HUES48 (cell line): ENCODE measurements around the gene LZTFL1.

Source experiments
- H3K27ac ChIP-seq: one replicate; pipeline ENCODE4 v1.7.0; 2013; ENCODE audit warnings: low read depth, low read length, inconsistent platforms
- H3K27me3 ChIP-seq: 2 replicates; pipeline ENCODE4 v1.6.1; 2013; ENCODE audit warnings: mild to moderate bottlenecking, low read length; ENCODE audit not compliant: control insufficient read depth, insufficient read depth
- H3K36me3 ChIP-seq: 2 replicates; pipeline ENCODE4 v1.6.1; 2013; ENCODE audit warnings: low read length; ENCODE audit not compliant: control insufficient read depth, insufficient read depth
- H3K4me1 ChIP-seq: 2 replicates; pipeline ENCODE4 v1.6.1; 2013; ENCODE audit warnings: mild to moderate bottlenecking, low read length; ENCODE audit not compliant: control insufficient read depth, insufficient read depth
- H3K4me3 ChIP-seq: 2 replicates; pipeline ENCODE4 v1.5.1; 2013; ENCODE audit warnings: mild to moderate bottlenecking, low read depth, low read length
- H3K9ac ChIP-seq: 2 replicates; pipeline ENCODE4 v1.6.1; 2013; ENCODE audit warnings: mild to moderate bottlenecking, low read depth, low read length, moderate library complexity
- H3K9me3 ChIP-seq: 2 replicates; pipeline ENCODE4 v1.6.1; 2013; ENCODE audit warnings: low read length; ENCODE audit not compliant: control insufficient read depth, insufficient read depth

The LZTFL1 gene

DNA sequence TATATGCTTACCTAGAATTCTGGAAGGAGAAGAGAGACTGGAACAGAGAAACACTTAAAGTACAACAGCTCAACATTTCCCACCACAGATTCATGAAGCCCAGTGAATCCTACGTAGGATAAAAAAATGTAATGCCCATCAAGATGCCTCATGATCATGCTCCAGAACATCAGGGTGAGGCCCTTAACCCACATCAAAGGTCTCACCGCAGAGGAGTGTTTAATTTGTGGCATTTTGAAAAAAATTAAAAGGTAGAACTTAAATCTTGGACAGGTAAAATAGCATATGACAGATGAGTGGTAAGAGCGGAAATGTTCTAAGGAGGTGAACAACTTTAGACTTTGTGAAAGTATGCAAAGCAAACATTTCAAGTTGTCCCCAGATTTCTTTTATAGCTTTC, 35.8 kb downstream of the LZTFL1 start:
- H3K4me1 ChIP-seq = no peaks in the 10 kb centered on the region
- H3K36me3 ChIP-seq = no peaks in the 10 kb centered on the region
- H3K27ac ChIP-seq = no peak overlapping the region
- H3K9me3 ChIP-seq = no peaks in the 10 kb centered on the region
- H3K4me3 ChIP-seq = no peak overlapping the region
- no peak overlapping the region for H3K9ac ChIP-seq
- no peaks in the 10 kb centered on the region for H3K27me3 ChIP-seq

DNA sequence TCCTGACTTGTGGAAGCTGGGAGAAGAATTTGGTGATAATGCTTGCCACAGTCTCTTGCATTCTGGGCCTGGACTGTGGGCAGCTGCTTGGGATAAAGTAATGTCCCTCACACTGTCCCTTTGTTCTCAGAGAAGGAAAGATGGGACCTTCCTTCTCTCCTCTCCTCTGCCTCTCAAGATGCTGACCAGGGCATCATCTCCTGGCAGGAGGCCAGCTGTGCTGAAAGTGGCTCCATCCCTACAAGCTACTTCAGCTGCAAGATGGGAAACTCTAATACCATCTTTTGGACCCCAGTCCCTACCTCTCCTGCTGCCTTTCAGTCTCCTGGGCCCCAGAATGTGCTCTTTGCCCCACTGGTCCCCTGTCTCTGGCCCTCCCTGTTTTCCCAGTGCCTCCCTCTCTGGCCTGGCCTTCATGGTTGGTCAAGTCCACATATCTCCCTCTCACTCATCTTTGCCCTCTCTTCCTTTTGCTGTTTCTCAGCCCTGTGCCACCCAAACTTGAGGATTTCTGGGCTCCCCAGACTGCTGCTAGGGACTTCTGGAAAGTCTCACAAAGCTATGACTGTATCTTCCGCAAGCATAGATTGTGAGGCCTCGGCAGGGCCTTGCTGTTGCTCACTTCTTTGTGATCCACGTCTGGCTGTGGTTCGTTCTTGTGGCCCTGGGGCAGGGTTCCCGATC, 38.5 kb downstream of the LZTFL1 start:
- no peaks in the 10 kb centered on the region for H3K9me3 ChIP-seq
- H3K27ac ChIP-seq = no peak overlapping the region
- no peaks in the 10 kb centered on the region for H3K36me3 ChIP-seq
- no peak overlapping the region for H3K9ac ChIP-seq
- no peaks in the 10 kb centered on the region for H3K4me1 ChIP-seq
- peaks cover 9% of the 10 kb centered on the region for H3K27me3 ChIP-seq
- no peak overlapping the region for H3K4me3 ChIP-seq

DNA sequence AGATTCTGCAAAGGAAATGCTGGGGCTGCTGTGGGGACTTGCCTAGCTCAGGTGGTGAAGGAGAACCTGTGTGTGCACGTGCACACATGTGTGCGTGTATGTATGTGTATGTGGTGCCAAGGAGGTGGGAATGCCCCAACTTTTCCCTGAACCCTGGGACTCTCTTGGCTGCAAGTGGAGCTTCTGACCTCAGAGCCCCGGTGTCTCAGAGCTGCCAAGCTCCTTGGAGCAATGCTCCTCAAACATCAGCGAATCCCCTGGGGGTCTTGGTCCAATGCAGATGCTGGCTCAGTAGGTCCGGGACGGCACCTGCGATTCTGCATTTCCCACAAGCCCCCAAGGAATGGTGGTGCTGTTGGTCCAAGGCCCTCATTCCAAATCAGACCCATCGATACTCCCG, 39.8 kb downstream of the LZTFL1 start:
- Histone ChIP-seq H3K4me3 (no peak overlapping the region), H3K9ac (no peak overlapping the region), H3K36me3 (no peaks in the 10 kb centered on the region), H3K27me3 (peaks cover 22% of the 10 kb centered on the region), H3K27ac (no peak overlapping the region), H3K4me1 (no peaks in the 10 kb centered on the region), H3K9me3 (no peaks in the 10 kb centered on the region)

DNA sequence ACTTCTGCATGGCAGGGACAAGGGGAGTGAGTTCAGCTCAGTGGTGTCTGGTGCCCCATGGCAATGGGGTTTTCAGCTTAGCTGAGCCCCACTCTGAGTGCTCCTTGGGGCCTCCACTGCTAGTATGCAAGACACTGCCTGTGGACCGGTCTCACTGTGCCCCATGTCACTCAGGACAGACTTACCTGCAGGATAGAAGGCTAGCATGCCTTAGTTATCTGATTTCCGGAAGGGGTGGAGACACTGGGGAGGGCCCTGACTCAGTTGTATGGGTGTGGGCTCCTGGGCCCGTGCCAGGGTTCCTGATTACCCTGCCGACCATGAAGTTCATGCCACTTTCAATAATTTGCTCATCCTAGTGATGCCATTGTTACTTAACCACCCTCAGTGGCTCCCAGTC, 41.3 kb downstream of the LZTFL1 start:
- H3K27me3 ChIP-seq = peaks cover 37% of the 10 kb centered on the region

DNA sequence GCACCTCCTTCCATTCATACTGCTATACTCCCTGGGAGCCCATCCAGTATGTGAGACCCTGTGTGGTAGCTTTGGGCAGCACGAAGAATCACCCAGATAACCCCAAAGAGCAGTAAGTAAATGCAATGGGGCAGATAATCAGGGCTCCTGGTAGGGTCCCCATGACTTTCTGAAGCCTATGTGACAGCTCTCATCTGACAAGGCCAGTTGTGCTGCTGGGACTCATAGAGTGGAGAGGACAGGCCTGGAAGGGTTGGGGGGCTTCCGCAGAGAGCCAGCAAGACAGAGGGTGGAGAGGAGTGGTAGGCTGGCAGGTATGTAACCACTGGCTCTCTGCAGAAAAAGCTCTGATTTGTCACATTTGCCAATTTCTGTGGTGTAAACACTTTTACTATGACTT, 42.3 kb downstream of the LZTFL1 start:
- no peak overlapping the region for H3K4me3 ChIP-seq
- H3K9me3 ChIP-seq = no peaks in the 10 kb centered on the region
- H3K4me1 ChIP-seq = peaks cover 5% of the 10 kb centered on the region; the same call in 1 of the 2 replicates
- H3K27ac ChIP-seq = no peak overlapping the region
- no peak overlapping the region for H3K9ac ChIP-seq
- H3K27me3 ChIP-seq = peaks cover 47% of the 10 kb centered on the region
- H3K36me3 ChIP-seq = no peaks in the 10 kb centered on the region

More for the DNA sequence above, 41.3 kb downstream of the LZTFL1 start:
- Histone ChIP-seq H3K4me3 (no peak overlapping the region), H3K27ac (no peak overlapping the region), H3K9ac (no peak overlapping the region), H3K9me3 (no peaks in the 10 kb centered on the region), H3K4me1 (peaks cover 2% of the 10 kb centered on the region; the same call in 1 of the 2 replicates), H3K36me3 (no peaks in the 10 kb centered on the region)

DNA sequence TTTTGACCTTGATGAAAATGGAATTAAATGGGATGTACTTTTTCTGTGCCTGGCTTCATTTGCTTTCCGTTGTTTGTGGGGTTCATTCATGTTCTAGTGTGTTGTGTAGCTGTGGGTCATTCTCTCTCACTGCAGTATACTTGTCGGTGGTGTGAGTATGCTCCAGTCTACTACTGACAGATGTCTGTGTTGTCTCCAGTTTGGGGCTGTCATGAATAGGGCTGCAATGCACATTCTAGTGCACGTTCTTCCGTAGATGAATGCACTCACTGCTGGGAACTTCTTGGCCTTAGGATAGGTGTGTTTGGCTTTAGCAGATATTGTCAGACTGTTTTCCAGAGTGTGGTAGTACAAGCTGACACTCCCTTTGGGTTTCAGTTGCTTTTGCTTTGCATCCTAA, 43.9 kb downstream of the LZTFL1 start:
- H3K36me3 ChIP-seq = no peaks in the 10 kb centered on the region
- peaks cover 5% of the 10 kb centered on the region; the same call in 1 of the 2 replicates for H3K4me1 ChIP-seq
- H3K27ac ChIP-seq = no peak overlapping the region
- peaks cover 62% of the 10 kb centered on the region for H3K27me3 ChIP-seq
- no peaks in the 10 kb centered on the region for H3K9me3 ChIP-seq
- no peak overlapping the region for H3K4me3 ChIP-seq
- H3K9ac ChIP-seq = no peak overlapping the region

DNA sequence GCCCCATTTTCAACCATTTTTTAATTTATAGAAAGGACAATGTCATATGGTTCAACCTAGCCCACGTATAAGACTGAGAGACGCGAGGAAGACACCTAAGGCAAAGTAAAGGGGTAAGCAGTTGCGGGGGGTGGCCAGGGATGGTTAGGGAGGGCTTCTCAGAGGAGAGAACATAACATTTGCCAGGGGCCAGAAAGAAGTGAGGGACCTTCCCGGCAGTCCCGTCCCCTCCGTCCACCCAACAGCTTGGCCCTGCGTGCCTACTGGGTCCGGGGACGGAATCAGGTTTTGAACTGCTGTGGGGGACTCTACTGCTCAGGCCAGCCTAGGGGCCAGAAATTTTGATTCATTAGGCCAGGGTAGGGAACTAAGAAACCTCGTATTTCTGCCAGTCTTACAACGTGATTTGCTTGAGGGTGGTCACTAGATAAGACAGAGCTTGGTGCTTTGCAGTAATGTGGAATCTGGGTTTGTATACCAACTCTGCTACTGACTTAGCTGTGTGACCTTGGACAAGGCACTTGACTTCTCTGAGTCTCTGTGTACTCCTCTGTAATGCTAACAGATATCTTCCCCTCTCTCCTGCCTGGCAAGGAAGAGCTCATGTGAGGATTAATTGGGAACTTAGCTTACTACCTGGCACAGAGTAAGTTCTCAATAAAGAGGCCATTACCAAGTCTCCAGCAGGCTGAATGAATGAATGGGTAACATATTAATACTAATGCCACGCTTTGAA, 44.8 kb downstream of the LZTFL1 start:
- H3K27me3 ChIP-seq = peaks cover 68% of the 10 kb centered on the region
- H3K4me3 ChIP-seq = peak overlapping the region; percentile 70
- H3K9ac ChIP-seq = no peak overlapping the region

DNA sequence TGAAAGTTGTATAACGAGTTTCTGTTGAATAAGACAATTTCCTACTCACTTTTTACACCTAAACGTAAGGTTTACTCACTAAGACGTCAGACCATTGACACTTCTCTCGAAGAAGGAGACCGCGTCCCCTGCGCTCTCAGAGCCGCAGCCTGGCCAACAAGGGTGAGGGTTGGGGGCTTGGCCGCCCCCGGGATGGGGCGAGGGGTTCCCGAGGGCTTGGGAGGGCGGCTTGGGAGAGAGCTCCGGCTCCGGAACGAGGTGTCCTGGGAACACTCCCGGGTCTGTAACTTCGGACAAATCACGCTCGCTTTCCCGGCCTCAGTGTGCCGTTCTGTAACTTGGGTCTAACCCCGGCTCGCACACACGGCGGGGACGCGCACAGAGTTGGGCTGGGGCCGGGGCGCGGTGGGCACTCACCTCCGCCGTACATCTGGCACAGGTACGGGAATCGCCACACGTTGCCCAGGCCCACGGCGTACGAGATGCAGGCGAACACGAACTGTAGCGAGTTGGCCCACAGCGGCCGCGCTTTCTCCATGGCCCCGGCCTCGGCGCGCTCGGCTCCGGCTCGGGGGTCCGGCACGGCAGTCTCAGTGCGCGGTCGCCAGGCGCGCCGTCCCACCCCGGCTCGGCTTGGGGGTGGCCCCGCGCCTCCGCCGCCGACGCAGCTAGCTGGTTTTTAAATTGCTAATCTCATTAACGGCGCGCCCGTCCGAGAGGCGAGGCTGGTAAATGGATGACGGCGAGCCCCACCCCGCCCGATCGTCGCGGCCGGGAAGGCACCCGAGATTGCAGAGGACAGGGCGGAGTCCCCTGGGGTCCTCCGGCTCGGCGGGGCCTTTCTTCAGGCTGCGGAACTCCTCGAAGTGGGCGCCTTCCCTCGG, 45.8 kb downstream of the LZTFL1 start, which contains the start of gene SLC6A20:
TSS of gene SLC6A20 (minus strand) at position 655 of the 884 bp plus-strand sequence. CDS start at position 538, 117 bp downstream.
- H3K4me3 ChIP-seq = peak within 1 kb of the TSS; percentile 70
- peak within 1 kb of the TSS; percentile 39; the same call in 1 of the 2 replicates for H3K9ac ChIP-seq
- no peaks in the 10 kb centered on the region for H3K9me3 ChIP-seq
- H3K4me1 ChIP-seq = peaks cover 5% of the 10 kb centered on the region; the same call in 1 of the 2 replicates
- peaks cover 68% of the 10 kb centered on the region for H3K27me3 ChIP-seq
- no peaks in the 10 kb centered on the region for H3K36me3 ChIP-seq
- H3K27ac ChIP-seq = no peak within 1 kb of the TSS

More for the DNA sequence above, 44.8 kb downstream of the LZTFL1 start:
- H3K4me1 ChIP-seq = peaks cover 5% of the 10 kb centered on the region; the same call in 1 of the 2 replicates
- H3K27ac ChIP-seq = no peak overlapping the region
- no peaks in the 10 kb centered on the region for H3K36me3 ChIP-seq
- no peaks in the 10 kb centered on the region for H3K9me3 ChIP-seq

DNA sequence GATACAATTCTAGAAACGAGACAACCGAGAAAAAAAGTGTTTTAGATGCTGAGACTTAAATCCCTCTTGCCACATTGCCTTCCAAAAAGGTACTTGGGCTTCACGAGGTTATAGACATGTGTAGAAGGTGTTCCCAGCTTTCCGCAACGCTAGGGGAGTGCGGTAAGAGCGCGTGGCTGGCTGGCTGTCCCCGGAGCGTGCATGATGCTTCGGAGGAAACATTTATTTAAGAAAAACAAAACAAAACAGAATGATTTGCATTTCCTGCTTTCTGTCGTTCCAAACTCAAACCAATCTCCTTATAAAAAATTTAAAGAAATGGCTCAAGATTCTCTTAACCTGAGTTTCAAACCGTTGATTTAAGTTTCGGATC, 46.4 kb downstream of the LZTFL1 start:
- Histone ChIP-seq H3K9ac (no peak overlapping the region), H3K27ac (no peak overlapping the region), H3K4me1 (peaks cover 5% of the 10 kb centered on the region; the same call in 1 of the 2 replicates), H3K27me3 (peaks cover 68% of the 10 kb centered on the region), H3K9me3 (no peaks in the 10 kb centered on the region), H3K4me3 (peak overlapping the region; percentile 70), H3K36me3 (no peaks in the 10 kb centered on the region)

DNA sequence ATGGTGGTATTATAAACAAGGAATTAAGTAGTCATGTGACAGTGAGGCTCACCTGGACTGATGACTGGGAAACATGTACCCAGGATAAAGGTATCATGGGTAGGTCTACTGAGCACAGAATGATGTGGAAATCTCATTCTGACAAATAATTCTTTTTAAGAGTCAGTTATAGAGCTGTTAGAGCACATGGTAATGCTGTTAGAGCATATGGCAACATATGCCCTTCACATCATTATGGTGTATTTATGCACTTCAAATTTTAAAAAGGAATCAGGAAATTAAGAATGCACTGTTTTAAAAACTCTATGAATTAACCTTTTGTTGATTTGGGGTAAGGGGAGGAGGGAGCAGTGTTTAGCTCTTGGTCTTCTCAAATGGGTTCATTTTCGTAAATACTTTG, 47.3 kb downstream of the LZTFL1 start:
- Histone ChIP-seq H3K27ac (no peak overlapping the region), H3K27me3 (peaks cover 68% of the 10 kb centered on the region), H3K4me1 (peaks cover 5% of the 10 kb centered on the region; the same call in 1 of the 2 replicates), H3K36me3 (no peaks in the 10 kb centered on the region), H3K4me3 (no peak overlapping the region), H3K9ac (no peak overlapping the region), H3K9me3 (no peaks in the 10 kb centered on the region)
